Breast epithelium (tissue), 4 donors: ENCODE results near the gene PNMA1. TPM values are rescaled to one million over a fixed set of nuclear protein-coding genes. Genes with fewer than 3 reads are reported as not detected.

Source experiments
- DNase-seq, 2 donors: peaks; one replicate each; pipeline ENCODE4 v3.0.0-alpha.2; 2019; ENCODE audit warnings: low spot score in 2 of 2
- H3K27ac ChIP-seq, 2 donors: fragments of 200-600 bp; sonication (generic) in 1 of 2; one replicate each; pipeline ENCODE4 v1.5.1; 2016 to 2019; ENCODE audit warnings: mild to moderate bottlenecking in 1 of 2
- H3K27me3 ChIP-seq, 2 donors: fragments of 200-600 bp; sonication (generic) in 1 of 2; one replicate each; pipeline versions ENCODE4 v1.5.1 to v1.6.0; 2017 to 2019; ENCODE audit warnings: control low read depth in 1 of 2, mild to moderate bottlenecking in 1 of 2
- H3K36me3 ChIP-seq: fragments of 200-600 bp; one replicate; pipeline ENCODE4 v1.5.1; 2019
- H3K4me1 ChIP-seq, 2 donors: fragments of 200-600 bp; sonication (generic); one replicate each; pipeline ENCODE4 v1.5.1; 2016 to 2019; ENCODE audit warnings: control low read depth in 1 of 2
- H3K4me3 ChIP-seq, 3 donors: fragments of 200-600 bp; sonication (generic); 1 replicate in 2 of 3; 2 replicates in 1 of 3; pipeline ENCODE4 v1.5.1; 2016 to 2019; ENCODE audit warnings: mild to moderate bottlenecking in 3 of 3, moderate library complexity in 2 of 3
- H3K9me3 ChIP-seq, 2 donors: fragments of 200-600 bp; sonication (generic) in 1 of 2; one replicate each; pipeline ENCODE4 v1.5.1; 2016 to 2019; ENCODE audit warnings: control low read depth in 1 of 2
- POLR2A ChIP-seq: fragments of 450-650 bp; IDR thresholded peaks from one replicate; pipeline ENCODE4 v1.6.1; 2016; ENCODE audit warnings: antibody characterized with exemption, mild to moderate bottlenecking, moderate library complexity
- POLR2AphosphoS5 ChIP-seq, 3 donors: sonication (generic); formaldehyde crosslinking; IDR thresholded peaks; one replicate each; pipeline ENCODE4 v1.6.1; 2017; ENCODE audit warnings: antibody characterized with exemption in 3 of 3
- intact Hi-C: fragments of 100-400 bp; cut with DNase I; formaldehyde crosslinking; loops from one replicate; pipeline ENCODE4 v1.15.1; 2023; ENCODE audit warnings: low total_unique reads
- total RNA-seq, 3 donors: library from RNA; depleted of rRNA; stranded (reverse); fragments of >200 nt; gene quantifications; one replicate each; pipeline ENCODE4 v1.1.0, GENCODE V29; 2016
- TF ChIP-seq, protein P1 (sequence below), 3 donors: fragments of 450-650 bp; IDR thresholded peaks; one replicate each; pipeline ENCODE4 v1.5.1; 2016 to 2017; ENCODE audit warnings: antibody characterized with exemption in 3 of 3, mild to moderate bottlenecking in 3 of 3, moderate library complexity in 3 of 3

PNMA1 gene
- total RNA-seq, 3 donors from 2014 or later = 12.1 to 19.3 (median 19.2) TPM

DNA sequence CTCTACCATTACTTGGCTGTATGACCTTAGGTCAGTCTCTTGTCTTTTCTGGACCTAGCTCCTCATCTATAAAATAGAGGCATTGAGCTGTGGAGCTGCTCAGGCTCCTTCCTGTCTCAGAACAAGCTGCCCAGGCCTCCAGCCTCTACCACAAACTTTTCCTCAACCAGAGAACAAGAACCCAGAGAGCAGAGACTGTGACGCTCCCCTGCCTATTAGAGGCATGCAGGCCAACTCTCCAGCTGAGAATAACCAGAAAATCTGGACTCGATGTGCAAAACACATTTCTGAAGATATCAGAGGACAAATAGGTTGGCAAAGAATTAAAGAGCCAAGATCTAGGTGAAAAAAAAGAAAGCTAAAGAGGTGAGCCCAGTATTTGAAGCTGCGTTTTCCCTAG is 17.8 kb upstream of the PNMA1 start:
- peak overlapping the region in 1 of 2 donors; percentile 16 for H3K27ac ChIP-seq
- H3K36me3 ChIP-seq = peaks cover 5% of the 10 kb centered on the region
- peaks cover 0 to 2% of the 10 kb centered on the region in 2 donors for H3K4me1 ChIP-seq

DNA sequence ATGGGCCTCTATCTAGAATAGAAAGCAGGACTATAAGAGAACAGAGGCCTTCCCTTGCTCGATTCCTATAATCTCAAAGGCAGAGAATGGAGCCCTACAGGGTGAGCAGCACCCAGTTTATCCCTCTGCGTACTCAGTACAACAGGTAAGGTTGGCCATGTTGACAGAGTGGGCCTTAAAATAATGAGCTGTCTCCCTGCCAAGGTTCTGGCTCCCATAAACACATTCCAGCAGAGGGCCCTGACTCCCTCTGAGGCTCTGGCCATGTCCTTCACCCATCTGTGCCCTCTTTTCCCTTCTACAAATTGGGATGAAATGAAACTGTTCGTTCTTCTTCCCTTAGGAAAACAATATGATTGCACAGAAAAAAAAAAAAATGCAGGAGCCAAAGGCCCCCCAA is 16.9 kb upstream of the PNMA1 start:
- H3K4me1 ChIP-seq = peaks cover 0 to 2% of the 10 kb centered on the region in 2 donors
- H3K36me3 ChIP-seq = peaks cover 5% of the 10 kb centered on the region
- H3K9me3 ChIP-seq = no peaks in the 10 kb centered on the region
- intact Hi-C loops = no loop called here
- no peak for DNase-seq
- H3K27me3 ChIP-seq = no peaks in the 10 kb centered on the region
- peak overlapping the region in 1 of 2 donors; percentile 39 for H3K27ac ChIP-seq
- TF ChIP-seq, protein P1, sequence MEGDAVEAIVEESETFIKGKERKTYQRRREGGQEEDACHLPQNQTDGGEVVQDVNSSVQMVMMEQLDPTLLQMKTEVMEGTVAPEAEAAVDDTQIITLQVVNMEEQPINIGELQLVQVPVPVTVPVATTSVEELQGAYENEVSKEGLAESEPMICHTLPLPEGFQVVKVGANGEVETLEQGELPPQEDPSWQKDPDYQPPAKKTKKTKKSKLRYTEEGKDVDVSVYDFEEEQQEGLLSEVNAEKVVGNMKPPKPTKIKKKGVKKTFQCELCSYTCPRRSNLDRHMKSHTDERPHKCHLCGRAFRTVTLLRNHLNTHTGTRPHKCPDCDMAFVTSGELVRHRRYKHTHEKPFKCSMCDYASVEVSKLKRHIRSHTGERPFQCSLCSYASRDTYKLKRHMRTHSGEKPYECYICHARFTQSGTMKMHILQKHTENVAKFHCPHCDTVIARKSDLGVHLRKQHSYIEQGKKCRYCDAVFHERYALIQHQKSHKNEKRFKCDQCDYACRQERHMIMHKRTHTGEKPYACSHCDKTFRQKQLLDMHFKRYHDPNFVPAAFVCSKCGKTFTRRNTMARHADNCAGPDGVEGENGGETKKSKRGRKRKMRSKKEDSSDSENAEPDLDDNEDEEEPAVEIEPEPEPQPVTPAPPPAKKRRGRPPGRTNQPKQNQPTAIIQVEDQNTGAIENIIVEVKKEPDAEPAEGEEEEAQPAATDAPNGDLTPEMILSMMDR (IDR thresholded peaks at IDR 0.05) = peak in 1 of 3 donors; percentile 9
- no peak for TF ChIP-seq POLR2A
- no peak for TF ChIP-seq POLR2AphosphoS5 (IDR thresholded peaks at IDR 0.05)
- no peak overlapping the region for H3K4me3 ChIP-seq

More for the DNA sequence above, 17.8 kb upstream of the PNMA1 start:
- no peaks in the 10 kb centered on the region for H3K9me3 ChIP-seq
- no peak for DNase-seq
- TF ChIP-seq, protein P1 (IDR thresholded peaks at IDR 0.05) = no peak
- no peak for TF ChIP-seq POLR2AphosphoS5 (IDR thresholded peaks at IDR 0.05)
- no peak for TF ChIP-seq POLR2A
- no peak overlapping the region for H3K4me3 ChIP-seq
- no peaks in the 10 kb centered on the region for H3K27me3 ChIP-seq
- intact Hi-C loops = no loop called here

DNA sequence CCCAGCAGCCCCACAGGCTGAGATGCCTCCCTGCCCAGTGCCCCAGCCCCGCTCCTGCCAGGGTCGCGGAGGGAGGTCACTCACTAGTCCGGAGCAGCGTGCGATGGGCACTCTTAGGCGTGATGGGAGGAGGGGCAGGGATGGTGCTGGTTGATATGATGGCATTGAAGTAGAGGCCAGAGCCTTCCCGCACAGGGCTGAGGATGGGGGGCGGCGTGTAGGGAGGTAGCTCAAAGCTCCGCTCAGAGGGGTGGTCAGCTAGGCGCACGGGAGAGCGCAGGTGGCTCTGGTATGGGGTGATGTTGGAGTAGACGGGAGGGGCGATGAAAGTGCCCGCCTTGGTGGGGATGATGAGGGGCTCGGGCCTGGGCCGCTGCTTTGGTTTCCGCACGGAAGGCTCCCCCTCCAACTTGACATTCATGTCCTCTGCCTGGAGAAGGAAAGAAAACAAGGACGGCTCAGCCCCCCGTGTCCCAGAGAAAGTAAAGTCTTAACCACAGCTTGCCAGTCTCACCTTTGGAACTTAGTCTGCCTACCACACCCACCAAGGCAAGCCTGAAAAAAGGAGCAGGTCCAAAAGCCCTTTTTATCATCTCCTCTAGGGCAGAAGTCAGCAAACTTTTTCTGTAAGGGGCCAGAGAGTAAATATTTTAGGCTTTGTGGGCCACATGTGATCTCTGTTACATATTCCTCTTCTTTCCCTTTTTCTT is 15.5 kb upstream of the PNMA1 start:
- no peaks in the 10 kb centered on the region for H3K9me3 ChIP-seq
- intact Hi-C loops = loop anchor here (1.0 to 10.0 kb wide), 2 partner anchors 41 to 85 kb away; no protein-coding TSS in a partner anchor
- no peak overlapping the region for H3K4me3 ChIP-seq
- no peaks in the 10 kb centered on the region for H3K27me3 ChIP-seq
- DNase-seq = peak in 1 of 2 donors; percentile 15
- TF ChIP-seq, protein P1 (IDR thresholded peaks at IDR 0.05) = no peak
- TF ChIP-seq POLR2AphosphoS5 (IDR thresholded peaks at IDR 0.05) = no peak
- TF ChIP-seq POLR2A = no peak
- peaks cover 0 to 4% of the 10 kb centered on the region in 2 donors for H3K4me1 ChIP-seq
- H3K36me3 ChIP-seq = peaks cover 5% of the 10 kb centered on the region
- peak overlapping the region; percentile 6 to 81 for H3K27ac ChIP-seq

DNA sequence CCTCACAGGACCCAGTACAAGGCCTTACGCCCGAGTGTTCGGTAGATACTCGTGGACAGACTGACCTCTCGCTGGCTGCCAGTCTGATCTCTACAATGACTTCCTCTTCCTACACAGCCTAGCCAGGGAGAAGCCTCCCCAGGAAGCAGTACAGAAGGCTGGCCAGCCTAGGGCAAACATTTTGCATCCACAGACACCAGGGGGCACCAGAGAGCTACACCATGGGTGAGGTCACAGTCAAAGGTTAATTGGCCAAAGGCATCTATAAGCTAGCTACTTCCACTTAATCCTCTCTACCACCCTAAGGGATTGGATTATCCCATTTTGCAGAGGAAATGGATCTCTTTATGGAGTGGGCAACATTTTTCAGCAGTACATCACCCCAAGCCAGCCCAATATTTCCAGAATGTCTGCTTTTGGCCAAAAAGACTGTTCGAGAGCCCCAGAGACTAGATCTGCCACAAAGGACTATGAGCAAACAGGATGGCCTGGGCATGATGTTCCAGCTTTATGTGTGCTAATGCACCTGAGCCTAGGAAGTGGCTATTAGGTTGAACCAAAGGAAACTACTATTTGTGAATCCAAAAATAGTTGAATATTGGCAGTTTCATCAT is 14.6 kb upstream of the PNMA1 start:
- Histone ChIP-seq H3K9me3 (no peaks in the 10 kb centered on the region), H3K27me3 (no peaks in the 10 kb centered on the region), H3K36me3 (peaks cover 5% of the 10 kb centered on the region), H3K4me3 (no peak overlapping the region), H3K4me1 (peaks cover 0 to 6% of the 10 kb centered on the region in 2 donors), H3K27ac (peak overlapping the region; percentile 6 to 81)
- intact Hi-C loops = loop anchor here (1.0 to 10.0 kb wide), 2 partner anchors 41 to 86 kb away; no protein-coding TSS in a partner anchor
- TF ChIP-seq POLR2AphosphoS5 (IDR thresholded peaks at IDR 0.05) = peak; percentile 48 to 80 (median 64)
- no peak for TF ChIP-seq POLR2A
- TF ChIP-seq, protein P1 (IDR thresholded peaks at IDR 0.05) = peak; percentile 89 to 97 (median 95)
- DNase-seq = peak; percentile 58 to 88

DNA sequence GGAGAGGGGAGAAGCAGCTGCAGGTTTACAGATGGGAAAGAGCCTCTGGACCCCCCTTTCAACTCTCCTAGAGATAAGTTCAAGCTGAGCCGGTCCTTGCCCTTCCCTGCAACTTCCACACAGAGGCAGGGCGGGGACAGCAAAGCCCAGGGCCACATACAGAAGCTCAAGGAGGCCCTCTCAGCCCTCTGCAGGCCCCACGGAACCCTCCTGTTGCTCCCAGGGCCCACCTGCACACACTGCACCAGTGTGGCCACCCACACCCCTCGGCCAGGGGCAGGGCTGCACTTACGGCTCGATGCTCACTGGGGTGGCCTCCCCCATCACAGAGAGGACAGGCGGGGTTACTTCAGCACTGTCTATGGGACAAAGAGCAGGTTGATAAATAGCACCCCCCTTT is 13.0 kb upstream of the PNMA1 start:
- H3K9me3 ChIP-seq = no peaks in the 10 kb centered on the region
- TF ChIP-seq POLR2A (no peak), POLR2AphosphoS5 (IDR thresholded peaks at IDR 0.05) (no peak)
- TF ChIP-seq, protein P1 (IDR thresholded peaks at IDR 0.05) = no peak
- no peak for DNase-seq
- peaks cover 5% of the 10 kb centered on the region for H3K36me3 ChIP-seq
- peak overlapping the region; percentile 69 to 97 for H3K27ac ChIP-seq
- no peaks in the 10 kb centered on the region for H3K27me3 ChIP-seq
- peaks cover 0 to 6% of the 10 kb centered on the region in 2 donors for H3K4me1 ChIP-seq
- intact Hi-C loops = loop anchor here (10.0 kb wide), 1 partner anchor 88 kb away; no protein-coding TSS in a partner anchor
- H3K4me3 ChIP-seq = no peak overlapping the region
